ENCODE measurements around the gene SUN5.
"Not testable (repeated sequence)": the region's sequence is repeated elsewhere in the genome, so short reads cannot be mapped to it uniquely, and the experiment has no call there.

SUN5 gene, protein sequence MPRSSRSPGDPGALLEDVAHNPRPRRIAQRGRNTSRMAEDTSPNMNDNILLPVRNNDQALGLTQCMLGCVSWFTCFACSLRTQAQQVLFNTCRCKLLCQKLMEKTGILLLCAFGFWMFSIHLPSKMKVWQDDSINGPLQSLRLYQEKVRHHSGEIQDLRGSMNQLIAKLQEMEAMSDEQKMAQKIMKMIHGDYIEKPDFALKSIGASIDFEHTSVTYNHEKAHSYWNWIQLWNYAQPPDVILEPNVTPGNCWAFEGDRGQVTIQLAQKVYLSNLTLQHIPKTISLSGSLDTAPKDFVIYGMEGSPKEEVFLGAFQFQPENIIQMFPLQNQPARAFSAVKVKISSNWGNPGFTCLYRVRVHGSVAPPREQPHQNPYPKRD

GRCh38 chr20:33004141-33004751 is at the start of gene SUN5:
Gene SUN5, minus strand, starts transcription at chr20:33004433. Its CDS starts 93 bp downstream, at chr20:33004340.
- no peaks in the 10 kb centered on the region for H3K36me3 Mint-ChIP-seq (ENCODE audit: low read depth)
- H3K27me3 Mint-ChIP-seq: no peaks in the 10 kb centered on the region
- no peak within 1 kb of the TSS for H3K4me3 Mint-ChIP-seq
- H3K27ac Mint-ChIP-seq: no peak within 1 kb of the TSS
- peaks cover 8% of the 10 kb centered on the region for H3K4me1 Mint-ChIP-seq (ENCODE audit: low read depth)
- H3K9me3 Mint-ChIP-seq: no peaks in the 10 kb centered on the region

DNA sequence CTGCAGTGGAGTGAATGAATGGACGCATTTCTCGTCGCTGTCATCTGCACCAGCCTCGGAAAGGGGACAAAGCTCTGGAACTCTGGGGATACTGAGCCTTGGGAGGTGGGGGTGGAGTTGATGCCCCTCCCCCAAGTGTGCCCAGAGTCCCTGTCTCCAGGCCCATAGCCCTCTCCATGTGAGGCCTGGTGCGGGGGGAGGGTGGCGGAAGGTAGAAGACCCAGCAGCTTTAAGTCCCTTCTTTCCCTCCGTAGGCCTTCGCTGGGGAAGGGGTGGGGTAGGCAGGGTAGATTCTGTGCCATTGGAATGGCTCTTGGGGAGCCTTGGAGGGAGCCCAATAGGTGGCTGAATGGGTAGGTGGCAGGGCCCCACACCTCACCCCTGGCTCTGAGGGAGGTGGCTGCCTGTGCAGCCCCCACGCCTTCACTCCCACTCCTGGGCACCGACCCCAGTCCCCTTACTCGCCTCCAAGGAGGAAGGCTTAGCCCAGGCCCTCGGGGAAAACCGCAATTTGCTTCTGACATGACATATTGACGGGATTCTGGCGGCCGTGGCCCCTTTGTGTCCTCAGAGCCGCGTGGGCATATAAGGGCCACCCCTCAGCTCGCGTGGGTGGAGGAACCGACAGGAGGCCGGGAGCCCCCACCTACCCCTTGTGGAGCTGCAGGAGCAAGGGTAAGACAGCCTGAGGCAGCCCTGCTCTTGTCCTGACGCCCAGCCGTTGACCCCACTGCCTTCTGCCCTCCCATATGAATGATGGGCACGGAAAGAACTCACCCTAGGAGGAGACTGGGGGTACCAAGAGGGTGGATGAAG is 49.3 kb upstream of the SUN5 start, which contains the start of gene BPIFB3:
BPIFB3 (plus strand) TSS at position 613 of the 816 bp plus-strand sequence. CDS start 1,533 bp downstream, outside the sequence.
- Mint-ChIP-seq H3K4me1 (ENCODE audit: low read depth) (no peaks in the 10 kb centered on the region), H3K36me3 (ENCODE audit: low read depth) (no peaks in the 10 kb centered on the region), H3K27me3 (no peaks in the 10 kb centered on the region), H3K27ac (no peak within 1 kb of the TSS), H3K9me3 (no peaks in the 10 kb centered on the region), H3K4me3 (no peak within 1 kb of the TSS)

DNA sequence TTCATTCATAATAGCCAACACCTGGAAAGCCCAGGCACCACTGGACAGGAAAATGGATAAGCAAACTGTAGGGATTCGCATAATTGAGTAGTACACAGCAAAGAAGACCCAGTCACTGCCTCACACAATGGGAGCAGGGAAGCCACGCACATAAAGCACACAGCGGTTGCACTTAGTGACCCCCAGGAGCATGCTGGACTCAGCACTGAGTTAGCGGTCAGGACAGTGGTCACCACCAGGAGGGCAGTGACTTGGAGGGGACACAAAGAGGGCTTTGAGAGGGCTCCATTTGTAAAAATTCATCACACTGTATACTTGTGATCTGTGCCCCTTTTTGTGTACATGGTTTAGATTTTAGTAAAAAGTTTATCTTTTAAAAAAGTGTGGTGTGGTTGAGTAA is 47.1 kb upstream of the SUN5 start:
- Mint-ChIP-seq H3K9me3 (peaks cover 4% of the 10 kb centered on the region), H3K4me3 (no peak overlapping the region), H3K27me3 (no peaks in the 10 kb centered on the region), H3K27ac (no peak overlapping the region), H3K36me3 (ENCODE audit: low read depth) (no peaks in the 10 kb centered on the region), H3K4me1 (ENCODE audit: low read depth) (no peaks in the 10 kb centered on the region)

DNA sequence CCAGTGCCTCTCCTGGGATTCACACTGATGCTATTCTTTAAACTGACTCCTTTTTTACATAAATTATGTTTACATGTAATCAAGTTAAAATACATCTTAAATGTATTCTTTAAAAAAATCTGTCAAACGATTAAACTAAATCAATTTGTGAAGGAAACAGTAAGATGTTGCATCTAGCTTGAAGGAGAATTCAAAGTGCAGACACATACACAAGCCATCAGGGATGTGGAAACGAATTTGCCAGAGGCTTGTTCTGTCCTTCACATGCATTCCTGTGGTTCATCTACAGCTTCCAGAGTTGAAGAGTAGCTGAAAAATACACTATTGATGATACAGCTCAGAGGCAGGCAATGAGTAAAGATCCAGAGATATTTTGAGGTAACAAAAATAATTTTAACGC is 42.2 kb upstream of the SUN5 start:
- Mint-ChIP-seq H3K4me3 (no peak overlapping the region), H3K36me3 (ENCODE audit: low read depth) (peaks cover 9% of the 10 kb centered on the region), H3K27ac (no peak overlapping the region), H3K27me3 (no peaks in the 10 kb centered on the region), H3K9me3 (peaks cover 13% of the 10 kb centered on the region), H3K4me1 (ENCODE audit: low read depth) (no peaks in the 10 kb centered on the region)

- H3K9me3 Mint-ChIP-seq: peaks cover 13% of the 10 kb centered on the region
- not testable (repeated sequence) for H3K27me3 Mint-ChIP-seq; H3K36me3 Mint-ChIP-seq (ENCODE audit: low read depth); H3K4me1 Mint-ChIP-seq (ENCODE audit: low read depth); H3K4me3 Mint-ChIP-seq; H3K27ac Mint-ChIP-seq
These were observed 41.0 kb upstream of the SUN5 start for GRCh38 chr20:33045129-33045721.

GRCh38 chr20:33043731-33044181 is 39.5 kb upstream of the SUN5 start:
- H3K4me1 Mint-ChIP-seq (ENCODE audit: low read depth): no peaks in the 10 kb centered on the region
- H3K36me3 Mint-ChIP-seq (ENCODE audit: low read depth): peaks cover 9% of the 10 kb centered on the region
- no peak overlapping the region for H3K27ac Mint-ChIP-seq
- no peaks in the 10 kb centered on the region for H3K27me3 Mint-ChIP-seq
- H3K4me3 Mint-ChIP-seq: no peak overlapping the region
- H3K9me3 Mint-ChIP-seq: peaks cover 13% of the 10 kb centered on the region

- H3K4me1 Mint-ChIP-seq (ENCODE audit: low read depth): no peaks in the 10 kb centered on the region
- no peak overlapping the region for H3K4me3 Mint-ChIP-seq
- H3K36me3 Mint-ChIP-seq (ENCODE audit: low read depth): peaks cover 9% of the 10 kb centered on the region
- H3K27me3 Mint-ChIP-seq: no peaks in the 10 kb centered on the region
- no peak overlapping the region for H3K27ac Mint-ChIP-seq
- H3K9me3 Mint-ChIP-seq: peaks cover 13% of the 10 kb centered on the region
These were observed 38.9 kb upstream of the SUN5 start for GRCh38 chr20:33042983-33043730.

DNA sequence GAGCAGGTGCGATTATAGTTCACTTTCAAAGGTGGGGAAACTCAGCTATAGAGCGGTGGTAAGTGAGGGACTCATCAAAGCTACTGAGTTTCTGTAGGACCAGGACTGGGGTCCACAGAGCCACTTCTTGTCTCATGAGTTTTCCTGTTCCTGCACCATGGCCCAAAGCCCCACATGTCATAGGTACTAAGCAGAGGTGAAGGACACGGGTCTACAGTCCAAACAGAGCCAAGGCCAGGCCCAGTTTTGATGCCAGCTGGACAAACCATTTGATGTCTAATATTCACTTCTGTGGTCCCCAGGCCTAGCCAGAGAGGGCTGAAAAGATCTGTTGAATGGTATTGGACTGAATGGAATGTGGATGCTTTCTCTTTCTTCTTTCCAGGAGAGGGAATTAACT is 38.2 kb upstream of the SUN5 start:
- Mint-ChIP-seq H3K4me3 (no peak overlapping the region), H3K4me1 (ENCODE audit: low read depth) (no peaks in the 10 kb centered on the region), H3K27me3 (no peaks in the 10 kb centered on the region), H3K9me3 (peaks cover 13% of the 10 kb centered on the region), H3K27ac (no peak overlapping the region), H3K36me3 (ENCODE audit: low read depth) (peaks cover 9% of the 10 kb centered on the region)

DNA sequence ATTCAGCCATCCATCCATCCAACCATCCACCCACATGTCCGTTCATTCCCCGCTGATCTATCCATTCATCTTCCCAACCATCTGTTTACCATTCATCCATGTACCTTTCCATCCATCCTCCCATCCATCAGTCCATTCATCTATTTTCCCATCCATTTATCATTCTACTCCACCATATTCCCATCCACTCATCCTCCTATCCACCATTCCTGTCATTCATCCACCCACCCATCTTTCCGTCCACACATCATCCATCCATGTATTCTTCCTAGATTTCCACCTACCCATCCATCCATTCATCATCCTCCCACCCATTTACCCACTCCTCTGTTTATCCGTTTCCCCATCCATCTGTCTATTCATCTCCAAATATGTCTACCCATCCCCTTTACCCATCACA is 34.0 kb upstream of the SUN5 start:
- Mint-ChIP-seq H3K4me1 (ENCODE audit: low read depth) (no peaks in the 10 kb centered on the region), H3K27ac (no peak overlapping the region), H3K9me3 (peaks cover 2% of the 10 kb centered on the region)

GRCh38 chr20:33037456-33037855 is 33.2 kb upstream of the SUN5 start:
- Mint-ChIP-seq H3K36me3 (ENCODE audit: low read depth) (no peaks in the 10 kb centered on the region), H3K4me3 (no peak overlapping the region), H3K4me1 (ENCODE audit: low read depth) (no peaks in the 10 kb centered on the region), H3K27ac (no peak overlapping the region), H3K9me3 (peaks cover 5% of the 10 kb centered on the region), H3K27me3 (no peaks in the 10 kb centered on the region)

More for the DNA sequence above, 34.0 kb upstream of the SUN5 start:
- Mint-ChIP-seq H3K36me3 (ENCODE audit: low read depth) (no peaks in the 10 kb centered on the region), H3K27me3 (no peaks in the 10 kb centered on the region), H3K4me3 (no peak overlapping the region)

DNA sequence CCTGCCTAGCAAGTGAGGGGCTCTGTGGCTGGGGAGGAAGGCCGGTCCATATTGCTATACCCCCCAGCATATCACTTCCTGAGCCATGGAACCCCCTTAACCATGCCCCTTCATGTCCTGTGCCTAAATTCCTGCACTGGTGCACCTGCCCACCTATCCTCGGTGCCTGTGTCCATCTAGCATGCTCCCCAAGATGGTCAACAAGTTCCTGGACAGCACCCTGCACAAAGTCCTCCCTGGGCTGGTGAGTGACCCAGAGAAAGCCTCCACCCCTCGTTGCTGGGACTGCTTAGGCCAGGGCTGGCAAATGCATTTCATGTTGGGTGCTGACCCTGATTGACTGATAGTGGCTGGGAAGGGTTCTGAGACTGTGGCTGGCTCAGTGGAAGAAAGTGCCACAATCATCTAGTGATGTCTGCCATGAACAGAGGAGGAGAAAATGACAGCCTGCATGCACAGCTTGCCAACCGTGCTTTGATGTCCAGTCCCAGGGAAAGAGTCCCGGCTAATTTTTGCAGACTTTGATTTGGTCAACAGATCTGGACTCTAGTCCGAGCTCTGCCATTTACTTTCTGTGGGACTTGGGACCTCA is 30.8 kb upstream of the SUN5 start:
- no peak overlapping the region for H3K4me3 Mint-ChIP-seq
- no peak overlapping the region for H3K27ac Mint-ChIP-seq
- peaks cover 5% of the 10 kb centered on the region for H3K9me3 Mint-ChIP-seq
- H3K36me3 Mint-ChIP-seq (ENCODE audit: low read depth): no peaks in the 10 kb centered on the region
- H3K27me3 Mint-ChIP-seq: no peaks in the 10 kb centered on the region
- H3K4me1 Mint-ChIP-seq (ENCODE audit: low read depth): no peaks in the 10 kb centered on the region

DNA sequence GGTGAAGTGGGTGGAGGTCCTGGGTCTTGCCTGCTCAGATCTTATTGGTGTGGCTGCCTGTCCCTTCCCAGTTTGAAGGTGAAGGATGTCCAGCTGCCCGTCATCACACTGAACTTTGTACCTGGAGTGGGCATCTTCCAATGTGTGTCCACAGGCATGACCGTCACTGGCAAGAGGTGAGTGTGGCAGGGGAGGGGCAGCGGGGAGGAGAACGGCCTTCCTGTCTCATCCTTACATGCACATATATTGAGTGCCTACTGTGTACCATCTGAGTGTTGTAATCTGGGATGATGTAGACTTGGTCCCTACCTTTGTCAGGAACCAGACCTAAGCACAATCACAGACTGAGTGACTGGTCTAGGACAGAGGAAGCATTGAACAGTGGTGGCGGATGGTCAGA is 29.9 kb upstream of the SUN5 start:
- H3K36me3 Mint-ChIP-seq (ENCODE audit: low read depth): no peaks in the 10 kb centered on the region
- H3K27me3 Mint-ChIP-seq: no peaks in the 10 kb centered on the region

DNA sequence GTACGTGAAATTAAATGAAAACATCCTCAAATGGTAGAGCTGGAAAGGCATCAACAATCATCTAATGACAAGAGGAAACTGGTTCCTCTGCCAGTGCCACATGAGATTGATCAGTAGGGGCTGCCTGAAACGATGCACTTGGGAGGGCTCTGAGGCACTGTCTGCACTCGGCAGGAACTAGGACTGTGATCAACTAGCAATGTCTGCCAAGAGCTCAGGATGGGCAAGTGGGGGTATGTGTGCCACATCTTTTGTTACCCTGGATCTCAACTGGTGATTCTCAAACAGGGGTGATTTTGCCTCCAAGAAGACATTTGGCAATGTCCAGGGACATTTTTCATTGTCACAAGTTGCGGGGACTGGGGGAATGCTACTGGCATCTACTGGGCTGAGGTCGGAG is 29.1 kb upstream of the SUN5 start:
- Mint-ChIP-seq H3K36me3 (ENCODE audit: low read depth) (no peaks in the 10 kb centered on the region), H3K27me3 (no peaks in the 10 kb centered on the region), H3K9me3 (peaks cover 5% of the 10 kb centered on the region), H3K4me1 (ENCODE audit: low read depth) (no peaks in the 10 kb centered on the region), H3K27ac (no peak overlapping the region), H3K4me3 (no peak overlapping the region)

More for the DNA sequence above, 29.9 kb upstream of the SUN5 start:
- no peak overlapping the region for H3K27ac Mint-ChIP-seq
- H3K9me3 Mint-ChIP-seq: peaks cover 5% of the 10 kb centered on the region
- H3K4me3 Mint-ChIP-seq: no peak overlapping the region
- no peaks in the 10 kb centered on the region for H3K4me1 Mint-ChIP-seq (ENCODE audit: low read depth)

- no peaks in the 10 kb centered on the region for H3K27me3 Mint-ChIP-seq
- H3K4me3 Mint-ChIP-seq: no peak overlapping the region
- no peaks in the 10 kb centered on the region for H3K36me3 Mint-ChIP-seq (ENCODE audit: low read depth)
- peaks cover 5% of the 10 kb centered on the region for H3K9me3 Mint-ChIP-seq
- H3K4me1 Mint-ChIP-seq (ENCODE audit: low read depth): no peaks in the 10 kb centered on the region
- H3K27ac Mint-ChIP-seq: no peak overlapping the region
These were observed 28.3 kb upstream of the SUN5 start for GRCh38 chr20:33032555-33032954.
